Measurements from ENCODE around the gene FLNB.

- TF ChIP-seq CTCF (IDR thresholded peaks at IDR 0.05; ENCODE audit: insufficient read depth, low read depth, low read length) (no peak), EZH2 (IDR thresholded peaks at IDR 0.05; ENCODE audit: insufficient read depth, low read length) (no peak)
Measured at GRCh38 chr3:58013099-58013498, 4.9 kb downstream of the FLNB start.
